Fibroblast of skin of left biceps (primary cell): Measurements from ENCODE around the gene SLC9A9.
"Not testable (repeated sequence)": the region's sequence is repeated elsewhere in the genome, so short reads cannot be mapped to it uniquely, and the experiment has no call there.

ENCODE experiments used
- DNase-seq, 2 experiments: peaks; one replicate each; pipeline ENCODE4 v3.0.0-alpha.2; 2013; ENCODE audit warnings: low read depth in 2 of 2

The SLC9A9 gene

GRCh38 chr3:143810166-143810952, 37.9 kb downstream of the SLC9A9 start:
- DNase-seq: no peak

GRCh38 chr3:143809121-143809621, 39.1 kb downstream of the SLC9A9 start:
- DNase-seq: peak in 1 of 2 experiments; percentile 20

GRCh38 chr3:143808030-143808429, 40.2 kb downstream of the SLC9A9 start:
- no peak for DNase-seq

GRCh38 chr3:143806038-143806437, 42.2 kb downstream of the SLC9A9 start:
- DNase-seq: no peak

GRCh38 chr3:143805476-143805875, 42.8 kb downstream of the SLC9A9 start:
- not testable (repeated sequence) for DNase-seq

- not testable (repeated sequence) for DNase-seq
Measured at GRCh38 chr3:143801046-143801445, 47.2 kb downstream of the SLC9A9 start.

GRCh38 chr3:143798151-143798550, 50.1 kb downstream of the SLC9A9 start:
- DNase-seq: not testable (repeated sequence)

GRCh38 chr3:143795874-143796273, 52.4 kb downstream of the SLC9A9 start:
- no peak for DNase-seq

- no peak for DNase-seq
Measured at GRCh38 chr3:143794793-143795462, 53.3 kb downstream of the SLC9A9 start.

- DNase-seq: no peak
Measured at GRCh38 chr3:143793971-143794370, 54.3 kb downstream of the SLC9A9 start.

GRCh38 chr3:143791386-143791785, 56.9 kb downstream of the SLC9A9 start:
- no peak for DNase-seq

- DNase-seq: peak in 1 of 2 experiments; percentile 15
Measured at GRCh38 chr3:143786219-143787191, 61.8 kb downstream of the SLC9A9 start.

GRCh38 chr3:143784446-143784845, 63.8 kb downstream of the SLC9A9 start:
- no peak for DNase-seq

- no peak for DNase-seq
Measured at GRCh38 chr3:143783851-143784370, 64.4 kb downstream of the SLC9A9 start.

- DNase-seq: peak in 1 of 2 experiments; percentile 13
Measured at GRCh38 chr3:143775459-143775858, 72.8 kb downstream of the SLC9A9 start.

- DNase-seq: no peak
Measured at GRCh38 chr3:143771939-143772338, 76.3 kb downstream of the SLC9A9 start.

GRCh38 chr3:143771258-143771657, 77.0 kb downstream of the SLC9A9 start:
- no peak for DNase-seq

GRCh38 chr3:143770391-143770790, 77.9 kb downstream of the SLC9A9 start:
- no peak for DNase-seq

- peak; percentile 69 to 81 for DNase-seq
Measured at GRCh38 chr3:143769616-143770015, 78.7 kb downstream of the SLC9A9 start.

- no peak for DNase-seq
Measured at GRCh38 chr3:143764840-143765239, 83.4 kb downstream of the SLC9A9 start.

GRCh38 chr3:143763564-143764162, 84.6 kb downstream of the SLC9A9 start:
- DNase-seq: no peak
